Cortex of kidney (tissue), 1 donor: ENCODE measurements around the gene PARVA.

Experiments used
- DNase-seq: peaks from one replicate; lab custom pipeline; 2025; lab: John Stamatoyannopoulos, UW

PARVA gene

DNA sequence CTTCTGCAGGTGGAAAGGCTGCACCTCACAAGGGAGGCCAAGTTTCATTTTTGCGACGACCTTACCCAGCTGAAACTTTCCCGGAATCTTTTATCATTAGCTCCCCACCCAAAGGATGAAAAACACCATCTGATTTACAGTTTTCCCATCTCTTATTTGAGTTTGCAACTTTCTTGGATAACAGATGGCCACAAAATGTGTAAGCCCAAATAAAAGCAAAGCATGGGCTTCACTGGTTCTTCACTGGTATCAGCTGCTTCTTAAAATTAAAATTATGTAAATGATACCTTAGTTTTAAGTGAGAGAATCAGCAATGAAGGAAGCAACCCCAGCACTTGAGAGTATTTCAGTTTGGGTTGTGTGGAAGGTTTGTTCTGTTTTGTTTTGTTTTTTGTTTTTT is 55.8 kb downstream of the PARVA start:
- DNase-seq: no peak

- no peak for DNase-seq
Measured at GRCh38 chr11:12433571-12434324, 56.4 kb downstream of the PARVA start.

GRCh38 chr11:12434325-12434654 is 56.9 kb downstream of the PARVA start:
- DNase-seq: no peak

DNA sequence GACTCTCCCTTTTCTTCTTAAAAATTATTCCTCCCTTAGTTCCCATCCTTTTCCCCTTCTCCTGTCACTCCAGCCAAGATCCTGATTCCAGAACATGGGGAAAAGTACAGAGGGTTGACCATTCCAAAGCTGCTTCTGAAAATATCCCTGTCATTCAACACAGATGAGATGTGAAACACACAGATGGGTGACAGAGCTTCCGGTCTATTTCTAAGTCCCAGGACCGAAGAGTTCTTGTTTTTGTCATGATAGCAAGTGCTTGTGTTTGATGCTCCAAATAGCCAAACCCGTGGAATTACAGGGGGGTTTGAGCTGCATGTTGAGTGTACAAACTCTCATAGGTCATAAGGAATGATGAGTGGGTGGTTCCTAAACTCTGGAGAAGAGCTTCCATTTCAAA is 57.9 kb downstream of the PARVA start:
- no peak for DNase-seq

GRCh38 chr11:12436266-12436665 is 58.9 kb downstream of the PARVA start:
- no peak for DNase-seq

GRCh38 chr11:12438291-12438690 is 60.9 kb downstream of the PARVA start:
- no peak for DNase-seq

DNA sequence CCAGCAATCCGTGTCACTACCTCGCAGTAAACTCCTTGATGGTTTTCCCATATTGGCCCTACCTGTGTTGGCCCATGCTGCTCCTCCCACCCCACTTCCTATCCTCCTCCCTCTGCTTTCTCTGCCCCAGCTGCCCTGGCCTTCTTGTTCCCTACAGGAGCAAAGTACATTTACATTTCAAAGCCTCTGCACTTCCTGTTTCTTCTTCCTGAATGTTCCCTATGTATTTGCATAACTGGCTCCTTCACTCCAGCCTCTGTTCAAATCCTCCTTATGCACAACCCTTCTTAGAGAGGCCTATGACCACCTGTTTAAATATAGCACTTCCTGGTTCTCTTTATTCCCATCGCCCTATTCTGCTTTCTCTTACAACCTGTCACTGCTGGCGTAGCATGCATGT is 62.2 kb downstream of the PARVA start:
- DNase-seq: no peak

GRCh38 chr11:12440565-12440964 is 63.2 kb downstream of the PARVA start:
- DNase-seq: no peak

- DNase-seq: no peak
Measured at GRCh38 chr11:12441231-12441861, 64.0 kb downstream of the PARVA start.

GRCh38 chr11:12444601-12445000 is 67.2 kb downstream of the PARVA start:
- no peak for DNase-seq

DNA sequence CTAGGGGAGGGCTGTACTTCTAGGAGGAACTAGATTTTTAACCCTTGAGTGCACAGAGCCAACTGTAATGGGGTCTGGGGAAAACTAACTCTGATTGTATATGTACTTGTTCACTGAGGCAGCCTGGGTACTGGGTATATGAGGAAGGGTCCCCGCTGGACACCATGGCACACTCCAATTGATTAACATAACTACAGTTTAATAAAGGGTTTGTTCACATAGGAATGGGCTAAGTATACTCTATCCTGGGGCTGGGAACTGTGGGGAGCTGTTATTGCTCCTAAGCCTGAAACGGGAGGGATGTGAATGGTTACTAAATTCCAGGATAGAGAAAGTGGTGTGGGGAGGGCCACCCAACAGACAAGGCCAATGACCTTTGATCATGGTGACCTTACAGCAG is 67.6 kb downstream of the PARVA start:
- DNase-seq: no peak

DNA sequence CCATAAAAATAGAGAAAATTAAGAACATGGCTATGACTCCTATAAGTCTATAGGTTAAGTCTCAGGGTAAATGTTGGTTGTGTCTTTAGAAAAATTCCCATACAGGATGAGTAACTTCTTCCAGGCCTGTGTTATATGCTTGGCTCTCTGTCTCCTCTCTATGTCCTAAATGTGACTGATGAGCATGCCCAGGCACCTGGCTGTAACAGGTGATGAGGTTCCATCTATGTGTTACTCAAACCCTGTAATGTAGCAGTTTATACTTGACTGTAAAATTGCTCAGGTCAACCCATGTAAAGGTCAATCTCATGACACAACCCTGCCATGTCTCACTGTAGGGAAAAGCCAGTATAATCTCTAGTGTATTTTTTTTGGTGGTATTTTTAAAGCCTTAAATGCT is 69.5 kb downstream of the PARVA start:
- DNase-seq: no peak

DNA sequence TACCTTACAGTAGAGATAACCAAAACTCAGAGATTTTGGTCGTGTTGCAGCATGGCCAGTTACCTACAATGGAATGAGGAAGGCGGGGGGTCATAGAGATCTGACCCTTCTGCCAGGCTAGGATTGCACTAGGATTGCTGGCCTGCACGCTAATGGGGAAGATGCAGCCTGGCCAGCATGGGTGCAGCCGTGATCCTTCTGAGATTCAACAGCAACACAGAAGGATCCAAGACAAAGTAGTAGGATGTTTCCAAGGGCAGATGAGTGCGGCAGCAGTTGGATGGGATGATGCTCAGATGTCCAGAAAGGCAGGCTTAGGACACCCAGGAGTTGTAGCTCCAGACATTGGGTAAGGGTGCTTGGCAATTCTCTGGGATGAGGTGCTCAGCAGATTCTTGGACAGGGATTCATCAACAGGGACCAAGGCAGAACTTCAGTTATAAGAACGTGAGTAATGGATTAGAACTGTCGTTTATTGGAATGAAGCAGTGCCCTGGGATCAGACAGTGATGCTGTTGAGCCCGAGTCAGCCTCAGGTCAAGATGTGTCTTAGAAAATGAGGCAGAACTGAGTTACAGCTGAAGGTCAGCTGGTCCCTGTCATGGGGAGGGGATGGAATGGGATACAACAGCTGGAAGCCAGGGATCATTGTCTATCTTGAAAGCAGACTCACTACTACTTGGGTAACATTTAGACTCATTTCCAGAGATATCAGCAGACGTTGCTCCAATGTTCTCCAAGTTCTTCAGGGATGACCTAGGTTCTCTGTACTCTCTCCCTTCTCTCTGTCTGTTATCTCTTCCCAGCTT is 71.0 kb downstream of the PARVA start:
- no peak for DNase-seq

DNA sequence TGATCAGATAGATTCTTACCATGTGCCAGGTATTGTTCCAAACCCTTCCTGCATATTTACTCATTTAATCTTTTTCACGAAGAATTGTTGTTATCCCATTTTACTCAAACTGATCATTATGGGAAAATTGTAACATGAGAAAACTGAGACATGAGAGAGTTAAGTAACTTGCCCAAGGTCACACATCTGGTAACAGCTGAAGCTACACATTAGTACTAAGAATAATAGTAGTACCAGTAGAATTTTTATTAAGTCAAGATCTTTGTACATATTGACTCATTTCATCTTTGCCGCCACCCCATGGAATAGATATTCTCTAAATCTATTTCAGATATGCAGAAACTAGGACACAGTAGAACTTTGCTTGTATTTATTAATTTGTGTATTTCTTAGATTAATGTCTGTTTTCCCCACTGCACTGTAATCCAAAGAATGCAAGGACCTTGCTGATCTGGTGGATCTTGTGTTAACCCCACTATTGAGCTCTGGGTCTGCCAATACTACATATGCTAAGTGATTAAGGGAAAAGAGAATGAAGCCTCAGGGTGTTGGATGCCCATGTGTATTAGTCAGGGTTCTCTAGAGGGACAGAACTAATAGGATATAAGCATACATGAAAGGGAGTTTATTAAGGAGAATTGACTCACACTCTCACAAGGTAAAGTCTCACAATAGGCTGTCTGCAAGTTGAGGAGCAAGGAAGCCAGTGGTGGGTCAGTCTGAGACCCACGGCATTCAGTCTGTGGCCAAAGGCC is 72.8 kb downstream of the PARVA start:
- DNase-seq: no peak

- no peak for DNase-seq
Measured at GRCh38 chr11:12451179-12451814, 73.9 kb downstream of the PARVA start.

DNA sequence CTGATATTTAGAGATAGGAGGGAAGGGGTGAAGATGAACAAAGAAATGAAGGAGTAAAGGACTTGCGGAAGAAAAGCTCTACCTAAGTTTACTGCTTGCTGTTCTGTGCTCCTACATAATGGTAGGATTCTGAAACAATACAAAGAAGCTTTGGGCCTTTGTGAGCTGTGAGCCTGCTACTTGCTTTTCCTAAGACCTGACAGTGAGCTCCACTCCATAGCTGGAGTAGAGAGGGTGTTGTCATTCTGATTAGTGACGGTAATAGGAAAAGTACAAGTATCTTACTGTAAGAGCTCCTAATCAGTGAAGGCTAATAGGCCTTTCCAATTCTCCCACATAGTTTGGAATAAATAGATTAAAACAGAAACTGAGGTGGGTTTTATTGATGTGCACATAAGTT is 75.9 kb downstream of the PARVA start:
- no peak for DNase-seq

GRCh38 chr11:12454782-12455181 is 77.4 kb downstream of the PARVA start:
- DNase-seq: no peak

- no peak for DNase-seq
Measured at GRCh38 chr11:12455938-12456337, 78.6 kb downstream of the PARVA start.

DNA sequence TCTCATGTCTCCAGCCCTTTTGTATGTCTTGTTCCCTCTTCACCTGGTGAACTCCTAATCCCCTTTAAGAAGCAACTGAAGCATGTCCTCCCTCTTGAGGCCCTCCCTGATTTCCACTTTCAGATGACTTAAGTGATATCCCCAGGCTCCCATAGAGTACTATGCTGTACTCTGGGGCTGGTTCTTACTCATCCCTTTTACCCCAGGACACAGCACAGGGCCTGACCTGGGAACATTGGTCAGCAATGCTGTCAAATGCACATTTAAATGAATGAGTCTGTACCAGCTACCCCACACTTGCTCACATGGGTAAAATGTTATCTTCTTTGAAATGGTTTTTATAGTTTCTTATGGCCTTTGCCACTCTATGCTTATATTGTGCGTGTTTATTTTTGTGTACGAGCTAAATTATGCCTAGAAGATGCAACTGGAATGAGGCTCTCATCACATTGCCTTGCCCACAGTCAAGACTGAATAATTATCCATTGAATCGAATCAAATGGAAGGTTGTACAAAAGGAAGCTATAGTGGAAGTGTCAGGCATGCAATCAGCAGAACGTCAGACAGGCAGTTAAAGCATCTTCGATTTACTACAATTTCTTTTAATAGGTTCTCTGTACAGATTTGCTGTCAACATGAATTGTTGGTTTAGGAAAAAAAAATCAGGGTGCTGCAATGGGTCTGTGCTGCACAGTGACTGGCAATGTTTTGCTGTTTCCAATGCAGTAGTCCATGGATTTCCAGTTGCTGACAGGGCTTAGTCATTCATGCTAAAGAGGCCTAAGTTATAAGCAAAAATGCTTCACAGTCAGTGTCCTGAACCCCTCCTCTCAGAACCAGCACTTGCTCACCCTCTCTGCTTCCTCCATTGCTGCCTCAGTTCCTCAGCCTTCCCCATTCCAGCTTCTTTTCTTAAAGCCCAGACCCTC is 79.5 kb downstream of the PARVA start:
- DNase-seq: no peak

DNA sequence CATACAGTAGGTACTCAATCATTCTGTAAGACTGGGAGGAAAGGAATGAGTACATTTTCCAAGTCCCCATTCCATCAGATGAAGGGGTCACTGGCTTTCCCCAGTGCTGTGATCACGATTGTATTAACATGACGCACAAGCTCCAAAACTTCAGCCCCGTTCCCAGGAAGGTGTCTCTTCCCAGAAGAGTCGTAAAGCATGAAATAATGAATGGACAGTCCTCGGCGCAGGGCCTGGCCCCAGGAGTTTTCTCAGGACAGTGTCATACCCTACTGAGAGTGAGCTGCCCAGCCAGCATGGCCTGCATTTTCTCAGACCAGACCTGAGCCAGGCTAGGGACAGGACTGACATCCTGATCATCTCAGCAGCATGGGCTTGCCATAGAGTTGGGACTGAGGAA is 80.7 kb downstream of the PARVA start:
- no peak for DNase-seq

GRCh38 chr11:12459374-12459773 is 82.0 kb downstream of the PARVA start:
- no peak for DNase-seq
